Lower leg skin (tissue), 4 donors: Measurements from ENCODE around the gene HGFAC. TPM values are rescaled to one million over a fixed set of nuclear protein-coding genes. Genes with fewer than 3 reads are reported as not detected.

ENCODE experiments used
- DNase-seq, 2 donors: peaks; one replicate each; pipeline ENCODE4 v3.0.0-alpha.2; 2019; ENCODE audit warnings: low spot score in 2 of 2
- H3K4me3 ChIP-seq: fragments of 200-600 bp; sonication (generic); 2 replicates; pipeline ENCODE4 v1.5.1; 2017; ENCODE audit warnings: mild to moderate bottlenecking, low read depth; ENCODE audit not compliant: poor library complexity, severe bottlenecking
- POLR2A ChIP-seq, 2 donors: fragments of 450-650 bp; IDR thresholded peaks; one replicate each; pipeline ENCODE4 v1.6.1; 2016 to 2017; ENCODE audit warnings: antibody characterized with exemption in 2 of 2, mild to moderate bottlenecking in 1 of 2, moderate library complexity in 1 of 2
- WGBS, 2 donors: methylation state at CpG; one replicate each; pipeline ENCODE4 v1.1.5; 2018; 5-methylcytosine and 5-hydroxymethylcytosine counted together
- intact Hi-C: fragments of 100-400 bp; cut with DNase I; formaldehyde crosslinking; loops from one replicate; pipeline ENCODE4 v1.15.0; 2023; ENCODE audit warnings: low total_unique reads
- total RNA-seq, 4 donors: library from RNA; depleted of rRNA; stranded (reverse); fragments of >200 nt; gene quantifications; one replicate each; pipeline ENCODE4 v1.1.0, GENCODE V29; 2016
- TF ChIP-seq, protein P1 (sequence below), 3 donors: fragments of 450-650 bp; IDR thresholded peaks; one replicate each; pipeline ENCODE4 v1.5.1; 2016; ENCODE audit warnings: antibody characterized with exemption in 3 of 3, mild to moderate bottlenecking in 3 of 3, moderate library complexity in 2 of 3

Gene HGFAC
- total RNA-seq, 4 donors from 2014 or later: 0.38 TPM; not detected in 3

DNA sequence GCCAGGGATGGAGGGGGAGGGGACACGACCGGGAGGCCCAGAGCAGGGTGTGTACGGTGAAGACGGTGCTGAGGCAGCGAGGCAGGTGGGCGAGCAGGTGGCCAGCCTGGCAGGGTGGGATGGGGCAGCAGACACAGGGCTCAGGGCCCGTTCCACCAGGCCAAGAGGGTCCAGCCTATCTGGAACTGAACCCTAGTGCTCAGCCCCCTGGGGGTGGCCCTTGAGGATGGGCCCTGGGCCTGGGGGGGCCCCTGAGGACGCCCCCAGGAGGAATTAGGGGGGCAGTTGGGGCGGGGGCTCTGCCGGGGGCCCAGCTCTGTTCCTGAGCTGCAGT is 3.0 kb upstream of the HGFAC start:
- no peak for TF ChIP-seq POLR2A (IDR thresholded peaks at IDR 0.05)
- TF ChIP-seq, protein P1, sequence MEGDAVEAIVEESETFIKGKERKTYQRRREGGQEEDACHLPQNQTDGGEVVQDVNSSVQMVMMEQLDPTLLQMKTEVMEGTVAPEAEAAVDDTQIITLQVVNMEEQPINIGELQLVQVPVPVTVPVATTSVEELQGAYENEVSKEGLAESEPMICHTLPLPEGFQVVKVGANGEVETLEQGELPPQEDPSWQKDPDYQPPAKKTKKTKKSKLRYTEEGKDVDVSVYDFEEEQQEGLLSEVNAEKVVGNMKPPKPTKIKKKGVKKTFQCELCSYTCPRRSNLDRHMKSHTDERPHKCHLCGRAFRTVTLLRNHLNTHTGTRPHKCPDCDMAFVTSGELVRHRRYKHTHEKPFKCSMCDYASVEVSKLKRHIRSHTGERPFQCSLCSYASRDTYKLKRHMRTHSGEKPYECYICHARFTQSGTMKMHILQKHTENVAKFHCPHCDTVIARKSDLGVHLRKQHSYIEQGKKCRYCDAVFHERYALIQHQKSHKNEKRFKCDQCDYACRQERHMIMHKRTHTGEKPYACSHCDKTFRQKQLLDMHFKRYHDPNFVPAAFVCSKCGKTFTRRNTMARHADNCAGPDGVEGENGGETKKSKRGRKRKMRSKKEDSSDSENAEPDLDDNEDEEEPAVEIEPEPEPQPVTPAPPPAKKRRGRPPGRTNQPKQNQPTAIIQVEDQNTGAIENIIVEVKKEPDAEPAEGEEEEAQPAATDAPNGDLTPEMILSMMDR (IDR thresholded peaks at IDR 0.05): no peak
- intact Hi-C loops: no loop called here
- WGBS, 2 donors: 57 to 65% methylated on average over 6 to 9 of the region's 10 CpGs
- H3K4me3 ChIP-seq: no peak overlapping the region
- no peak for DNase-seq

DNA sequence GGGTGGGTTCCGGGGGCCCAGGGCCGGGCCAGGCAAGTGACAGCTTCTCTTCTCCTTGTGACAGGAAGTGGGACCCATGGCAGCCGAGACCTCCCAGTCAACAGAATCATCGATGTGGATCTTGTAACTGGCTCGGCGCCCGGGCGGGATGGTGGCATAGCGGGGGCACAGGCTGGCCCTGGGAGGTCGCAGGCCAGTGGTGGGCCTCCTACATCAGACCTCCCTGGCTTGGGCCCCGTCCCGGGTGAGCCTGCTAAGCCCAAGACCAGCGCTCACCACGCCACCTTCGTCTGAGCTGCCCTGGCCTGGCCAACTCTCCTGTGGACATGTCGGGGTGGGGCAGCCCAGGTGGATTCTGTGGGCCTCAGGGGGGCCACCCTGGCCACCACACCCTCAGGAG is 2.4 kb upstream of the HGFAC start:
- no peak overlapping the region for H3K4me3 ChIP-seq
- intact Hi-C loops: no loop called here
- TF ChIP-seq, protein P1 (IDR thresholded peaks at IDR 0.05): no peak
- no peak for TF ChIP-seq POLR2A (IDR thresholded peaks at IDR 0.05)
- WGBS, 2 donors: 70 to 80% methylated on average over 9 to 16 of the region's 16 CpGs
- no peak for DNase-seq

DNA sequence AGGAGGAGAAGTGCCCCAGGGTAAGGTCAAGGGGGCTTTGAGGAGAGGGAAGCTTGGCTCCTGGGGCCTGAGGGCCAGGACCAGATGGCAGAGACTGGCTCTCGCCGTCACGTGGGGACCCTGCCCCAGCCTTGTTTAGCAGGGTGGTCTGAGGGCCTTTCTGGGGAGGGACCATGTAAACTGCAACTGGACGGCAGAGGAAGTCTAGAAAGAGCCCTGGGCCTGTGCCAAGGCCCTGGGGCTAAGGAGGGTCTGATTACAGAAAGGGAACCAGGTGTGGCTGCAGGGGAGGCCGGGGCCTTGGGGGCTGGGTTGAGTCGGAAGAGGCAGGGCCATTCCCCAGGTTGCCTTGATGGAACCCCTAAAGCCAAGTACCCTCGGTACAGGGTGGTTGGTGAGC is 1.8 kb upstream of the HGFAC start:
- H3K4me3 ChIP-seq: no peak overlapping the region
- 50 to 60% methylated on average over 7 of the region's 7 CpGs for WGBS, 2 donors
- no peak for DNase-seq
- intact Hi-C loops: loop anchor here (5.0 to 10.0 kb wide), 2 partner anchors 98 to 335 kb away; no protein-coding TSS in a partner anchor
- TF ChIP-seq, protein P1 (IDR thresholded peaks at IDR 0.05): no peak
- no peak for TF ChIP-seq POLR2A (IDR thresholded peaks at IDR 0.05)

DNA sequence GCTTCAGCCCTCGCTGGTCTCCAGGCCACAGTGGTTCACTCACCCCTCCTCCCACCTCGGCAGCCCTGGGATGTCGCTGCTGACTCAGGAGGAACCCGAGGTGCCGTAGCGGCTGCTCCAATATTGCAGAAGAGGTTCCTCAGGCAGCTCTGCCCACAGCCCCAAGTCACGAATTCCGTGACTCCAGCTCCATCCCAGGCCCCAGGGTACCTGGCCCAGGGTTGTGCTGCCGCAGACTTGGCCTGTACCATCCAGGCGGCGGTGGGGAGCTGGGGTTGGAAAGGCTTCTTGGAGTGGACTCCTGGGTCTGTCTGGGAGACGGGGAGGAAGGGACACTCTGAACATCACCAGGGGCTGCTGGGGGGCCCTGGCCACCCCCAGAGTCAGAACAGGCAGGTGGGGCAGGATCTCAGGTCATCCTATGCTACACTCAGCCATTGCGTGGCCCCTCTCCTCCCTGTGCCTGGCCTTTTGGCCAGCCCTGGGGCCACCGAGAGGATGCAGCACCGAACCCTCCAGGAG is 728 bp upstream of the HGFAC start:
- DNase-seq: no peak
- TF ChIP-seq POLR2A (IDR thresholded peaks at IDR 0.05): no peak
- TF ChIP-seq, protein P1 (IDR thresholded peaks at IDR 0.05): no peak
- 47 to 55% methylated on average over 13 to 14 of the region's 15 CpGs for WGBS, 2 donors
- intact Hi-C loops: loop anchor here (5.0 to 10.0 kb wide), 2 partner anchors 99 to 336 kb away; no protein-coding TSS in a partner anchor
- no peak overlapping the region for H3K4me3 ChIP-seq

DNA sequence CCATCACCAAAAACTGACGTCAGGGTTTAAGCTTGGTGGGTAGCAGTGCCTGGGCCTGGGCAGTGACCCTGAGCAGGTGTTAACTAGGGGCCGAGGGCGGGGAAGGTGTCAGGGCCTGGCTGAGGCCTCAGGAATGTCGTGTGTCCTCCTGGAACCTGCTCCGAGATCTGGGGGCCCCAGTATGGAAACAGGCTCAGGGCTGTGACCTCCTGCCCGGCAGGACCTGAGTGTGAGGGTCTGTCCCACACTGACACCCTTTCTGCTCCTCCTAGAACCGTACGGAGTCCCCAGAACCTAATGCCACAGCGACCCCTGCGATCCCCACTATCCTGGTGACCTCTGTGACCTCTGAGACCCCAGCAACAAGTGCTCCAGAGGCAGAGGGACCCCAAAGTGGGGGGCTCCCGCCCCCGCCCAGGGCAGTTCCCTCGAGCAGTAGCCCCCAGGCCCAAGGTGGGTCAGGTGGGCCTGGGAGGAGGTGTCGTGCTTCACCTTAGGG is 741 bp downstream of the HGFAC start:
- H3K4me3 ChIP-seq: no peak overlapping the region
- TF ChIP-seq, protein P1 (IDR thresholded peaks at IDR 0.05): no peak
- no peak for TF ChIP-seq POLR2A (IDR thresholded peaks at IDR 0.05)
- intact Hi-C loops: loop anchor here (5.0 to 10.0 kb wide), 2 partner anchors 100 to 338 kb away; no protein-coding TSS in a partner anchor
- 74 to 80% methylated on average over 10 to 14 of the region's 14 CpGs for WGBS, 2 donors
- no peak for DNase-seq
